Superior temporal gyrus (tissue), 1 donor: ENCODE data around the gene CD2BP2.

ENCODE experiments used
- DNase-seq: peaks from one replicate; pipeline ENCODE4 v3.0.0-alpha.2; 2016; ENCODE audit errors: extremely low spot score

The CD2BP2 gene

DNA sequence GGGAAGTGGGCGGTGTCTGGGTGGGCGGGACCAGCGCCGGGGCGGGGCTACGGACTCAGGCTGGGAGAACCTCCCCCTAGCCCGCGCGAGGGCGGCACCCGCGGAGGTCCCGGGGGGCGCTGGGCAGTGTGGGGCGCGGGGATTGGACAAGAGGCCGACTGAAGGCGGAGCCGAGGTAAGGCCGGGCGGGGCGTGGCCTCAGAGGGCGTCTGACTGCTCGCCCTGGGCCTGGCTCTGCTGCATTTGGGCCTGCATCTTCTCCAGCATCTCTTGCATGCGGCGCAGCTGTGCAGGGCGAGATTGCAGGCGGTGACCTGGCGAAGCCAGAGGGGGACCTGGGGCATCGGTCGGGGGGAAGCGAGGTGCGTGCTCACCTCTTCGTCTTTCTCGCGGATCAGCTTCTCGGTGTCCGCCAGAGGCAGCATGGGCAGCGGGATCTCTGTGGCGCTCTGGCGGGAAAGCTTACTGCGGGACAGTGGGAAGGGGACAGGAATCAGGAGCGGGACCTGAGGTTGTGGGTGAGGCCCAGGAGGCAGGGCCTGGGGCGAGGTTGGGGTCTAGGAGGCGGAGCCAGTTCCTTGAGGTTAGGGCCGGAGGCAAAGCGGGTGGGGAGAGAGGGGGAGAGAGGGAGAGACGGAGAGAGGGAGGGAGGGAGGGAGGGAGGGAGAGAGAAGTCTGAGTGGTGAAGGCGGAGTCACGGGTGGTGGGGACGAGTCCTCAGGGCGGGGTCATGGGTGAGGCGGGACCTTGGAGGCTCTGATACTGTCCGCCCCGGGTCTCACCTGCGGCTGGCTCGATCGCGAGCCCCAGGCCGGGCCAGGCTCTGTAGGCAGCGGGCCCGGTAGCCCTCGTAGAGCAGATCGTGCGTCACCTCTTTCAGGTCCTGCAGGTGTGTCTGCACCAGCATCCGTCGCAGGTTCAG is 23.4 kb upstream of the CD2BP2 start:
- peak; percentile 98 for DNase-seq

- DNase-seq: peak; percentile 94
Observed at GRCh38 chr16:30377812-30378235, 22.7 kb upstream of the CD2BP2 start.

DNA sequence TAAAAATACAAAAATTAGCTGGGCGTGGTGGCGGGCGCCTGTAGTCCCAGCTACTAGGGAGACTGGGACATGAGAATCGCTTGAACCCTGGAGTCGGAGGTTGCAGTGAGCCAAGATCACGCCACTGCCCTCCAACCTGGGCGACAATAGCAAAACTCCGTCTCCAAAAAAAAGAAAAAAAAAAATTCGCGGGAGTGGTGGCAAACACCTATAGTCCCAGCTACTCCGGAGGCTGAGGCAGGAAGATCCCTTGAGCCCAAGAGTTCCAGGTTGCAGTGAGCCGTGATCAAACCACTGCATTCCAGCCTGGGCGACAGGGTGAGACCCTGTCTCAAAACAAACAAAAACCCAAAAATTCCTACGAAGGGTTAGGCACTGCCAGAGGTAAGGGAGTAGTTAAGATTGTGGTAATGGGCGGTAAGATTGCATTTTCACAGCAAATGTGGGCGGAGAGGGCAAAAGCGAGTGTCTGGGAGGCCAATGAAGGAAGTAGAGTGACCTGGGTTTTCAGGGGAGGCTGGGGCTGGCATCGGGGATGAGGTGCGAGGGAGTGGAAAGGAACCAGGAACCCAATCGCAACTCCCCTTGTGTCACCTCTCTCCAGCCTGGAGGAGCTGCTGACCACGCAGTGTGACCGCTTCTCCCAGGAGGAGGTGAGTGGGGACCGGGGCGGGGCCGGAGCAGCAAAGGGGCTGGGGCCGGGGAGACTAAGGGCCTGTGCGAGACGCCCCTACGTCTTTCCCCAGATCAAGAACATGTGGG is 22.1 kb upstream of the CD2BP2 start:
- no peak for DNase-seq

- DNase-seq: no peak
Observed at GRCh38 chr16:30376461-30376902, 21.4 kb upstream of the CD2BP2 start.

DNA sequence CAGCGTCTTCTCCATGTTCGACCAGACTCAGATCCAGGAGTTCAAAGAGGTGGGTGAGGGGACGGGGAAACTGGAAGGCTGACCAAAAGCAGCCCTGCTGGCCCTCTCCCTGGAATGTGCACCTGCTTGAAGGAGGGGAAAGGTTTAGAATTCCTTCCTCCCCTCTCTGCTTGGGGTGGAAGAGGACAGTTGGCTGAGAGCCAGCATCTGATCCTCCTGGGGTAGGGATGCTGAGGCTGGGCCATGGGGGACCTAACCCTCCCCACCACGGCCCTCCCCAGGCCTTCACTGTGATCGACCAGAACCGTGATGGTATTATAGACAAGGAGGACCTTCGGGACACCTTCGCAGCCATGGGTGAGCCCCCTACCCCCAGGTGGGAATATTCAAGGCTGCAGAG is 20.8 kb upstream of the CD2BP2 start:
- no peak for DNase-seq

DNA sequence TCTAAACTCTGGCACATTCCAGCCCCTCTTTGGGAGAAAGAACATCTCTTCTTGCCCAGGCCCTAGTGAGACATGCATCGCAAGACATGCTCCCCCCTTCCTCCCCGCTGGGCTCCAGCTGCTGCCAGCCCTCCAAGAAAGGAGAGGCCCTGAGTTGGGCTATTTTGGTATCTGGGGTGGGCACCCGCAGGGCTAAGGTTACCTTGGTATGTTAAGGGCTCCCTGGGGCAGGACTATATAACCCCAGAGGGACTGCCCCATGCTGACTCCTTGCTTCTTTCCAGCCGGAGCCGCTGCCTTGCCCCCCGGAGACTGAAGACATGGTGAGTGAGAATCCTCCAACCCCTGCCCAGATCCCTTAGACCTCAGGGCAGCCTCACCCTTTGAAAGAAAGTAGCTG is 19.4 kb upstream of the CD2BP2 start, which contains the start of gene MYL11:
Gene MYL11 (plus strand): TSS at position 265 of the 400 bp plus-strand sequence. CDS start 56 bp downstream, at position 321.
- DNase-seq: no peak

DNA sequence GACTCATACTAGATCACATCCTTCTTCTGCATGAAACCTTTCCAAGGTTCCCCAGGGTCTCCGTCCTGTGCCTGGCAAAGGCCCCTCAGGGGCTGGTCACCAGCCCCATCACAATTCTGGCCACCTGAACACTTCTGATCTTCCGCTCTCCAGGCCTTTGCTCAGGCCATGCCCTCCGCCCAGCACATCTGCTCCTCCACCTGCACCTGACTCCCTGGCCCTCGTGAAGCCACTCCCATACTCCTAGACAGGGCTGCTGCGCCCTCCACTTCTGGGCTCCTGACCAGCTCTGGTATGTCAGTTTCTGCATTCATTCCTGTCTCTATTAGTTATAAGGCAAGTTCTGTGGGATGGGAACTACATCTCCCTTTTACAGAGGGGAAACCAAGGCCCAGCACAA is 17.6 kb upstream of the CD2BP2 start:
- no peak for DNase-seq

- DNase-seq: no peak
Observed at GRCh38 chr16:30372038-30372712, 17.1 kb upstream of the CD2BP2 start.

DNA sequence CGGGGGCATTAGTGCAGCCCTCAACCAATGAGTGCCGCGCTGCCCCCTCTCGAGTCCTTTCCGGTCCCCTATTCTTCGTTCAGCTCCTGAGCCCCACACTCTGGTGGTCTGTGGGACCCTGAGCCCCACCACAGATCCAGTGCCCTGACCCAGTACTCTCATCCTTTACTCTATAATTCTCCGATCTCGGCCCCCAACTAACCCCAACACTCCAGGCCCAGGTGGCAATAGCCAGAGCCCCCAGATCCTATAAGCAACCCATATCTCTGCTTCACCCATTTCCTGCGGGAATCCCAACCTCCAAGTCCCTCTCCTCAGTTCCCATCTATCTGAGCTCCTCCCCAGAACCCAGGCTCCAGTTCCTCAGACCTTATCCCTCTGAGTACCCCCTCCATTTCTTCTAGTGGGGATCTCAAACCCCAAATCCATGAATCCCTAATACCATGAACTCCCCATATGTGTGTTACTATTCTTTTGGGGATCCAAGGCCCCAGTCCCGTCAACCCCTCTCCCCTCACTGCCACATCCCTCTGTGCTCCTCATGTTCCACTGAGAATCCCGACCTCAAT is 16.2 kb upstream of the CD2BP2 start:
- no peak for DNase-seq

DNA sequence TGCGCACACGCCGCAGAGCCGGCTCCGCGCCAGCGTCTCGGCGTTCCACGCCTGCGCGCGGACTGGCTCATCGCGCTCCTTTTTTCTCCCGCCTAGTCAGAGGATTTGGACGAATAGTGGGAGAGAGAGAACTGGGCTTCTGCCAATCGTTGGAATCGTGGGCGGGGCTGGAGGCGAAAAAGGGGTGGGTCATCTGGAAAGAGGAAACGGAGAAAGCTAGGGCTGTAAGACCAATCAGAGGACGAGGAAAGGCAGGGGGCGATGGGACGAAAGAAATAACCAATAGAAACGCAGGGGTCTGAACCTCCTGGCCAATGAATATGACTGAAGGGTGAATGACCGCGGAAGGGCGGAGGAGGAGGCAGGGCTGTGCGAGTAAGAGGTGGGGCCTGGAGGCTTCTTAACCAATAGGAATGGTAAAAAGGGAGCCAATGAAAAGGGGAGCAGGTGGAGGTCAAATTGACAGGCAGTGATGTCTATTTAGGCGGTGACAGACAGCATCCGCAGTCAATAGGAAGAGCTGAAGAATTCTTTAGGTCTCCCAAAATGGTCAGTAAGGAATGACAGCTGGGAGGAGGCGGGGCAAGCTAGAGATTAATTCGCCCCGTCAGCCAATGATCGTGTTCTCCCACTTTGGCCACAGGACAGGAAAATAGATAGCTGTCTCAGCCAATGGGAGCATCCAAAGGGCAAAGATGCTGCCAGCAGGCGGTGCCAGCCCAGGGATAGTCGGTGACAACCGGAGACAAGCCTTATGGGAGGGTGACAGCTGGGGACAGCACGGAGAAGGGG is 15.5 kb upstream of the CD2BP2 start, which contains the start of gene TBC1D10B:
Gene TBC1D10B (minus strand): TSS at position 39 of the 792 bp plus-strand sequence. CDS start 311 bp downstream, outside the sequence.
- DNase-seq: peak; percentile 100

DNA sequence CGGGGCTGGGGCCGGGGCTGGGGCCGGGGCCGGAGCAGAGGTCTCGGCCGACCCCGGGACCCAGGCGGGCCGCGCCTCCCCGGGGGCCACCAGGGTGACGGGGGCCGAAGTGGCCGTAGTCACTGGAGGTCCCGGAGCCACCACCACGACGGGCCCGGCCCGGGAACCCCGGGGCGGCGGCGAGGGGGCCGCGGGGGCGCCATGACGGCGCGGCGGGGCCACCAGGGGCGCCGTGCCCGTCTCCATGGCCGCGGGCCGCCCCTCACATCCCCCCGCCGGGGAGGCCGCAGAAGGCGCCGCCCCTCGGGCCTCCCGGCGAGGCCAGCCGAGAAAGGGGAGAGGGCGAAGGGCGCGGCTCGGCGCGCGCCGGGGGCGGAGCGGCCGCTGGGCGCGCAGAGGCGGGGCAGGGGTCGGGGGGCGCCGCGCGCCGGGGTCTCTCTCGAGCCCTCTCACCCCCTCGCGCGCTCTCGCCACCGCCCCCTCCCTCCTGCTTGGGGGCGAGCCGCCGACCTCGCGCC is 14.9 kb upstream of the CD2BP2 start:
- DNase-seq: no peak

DNA sequence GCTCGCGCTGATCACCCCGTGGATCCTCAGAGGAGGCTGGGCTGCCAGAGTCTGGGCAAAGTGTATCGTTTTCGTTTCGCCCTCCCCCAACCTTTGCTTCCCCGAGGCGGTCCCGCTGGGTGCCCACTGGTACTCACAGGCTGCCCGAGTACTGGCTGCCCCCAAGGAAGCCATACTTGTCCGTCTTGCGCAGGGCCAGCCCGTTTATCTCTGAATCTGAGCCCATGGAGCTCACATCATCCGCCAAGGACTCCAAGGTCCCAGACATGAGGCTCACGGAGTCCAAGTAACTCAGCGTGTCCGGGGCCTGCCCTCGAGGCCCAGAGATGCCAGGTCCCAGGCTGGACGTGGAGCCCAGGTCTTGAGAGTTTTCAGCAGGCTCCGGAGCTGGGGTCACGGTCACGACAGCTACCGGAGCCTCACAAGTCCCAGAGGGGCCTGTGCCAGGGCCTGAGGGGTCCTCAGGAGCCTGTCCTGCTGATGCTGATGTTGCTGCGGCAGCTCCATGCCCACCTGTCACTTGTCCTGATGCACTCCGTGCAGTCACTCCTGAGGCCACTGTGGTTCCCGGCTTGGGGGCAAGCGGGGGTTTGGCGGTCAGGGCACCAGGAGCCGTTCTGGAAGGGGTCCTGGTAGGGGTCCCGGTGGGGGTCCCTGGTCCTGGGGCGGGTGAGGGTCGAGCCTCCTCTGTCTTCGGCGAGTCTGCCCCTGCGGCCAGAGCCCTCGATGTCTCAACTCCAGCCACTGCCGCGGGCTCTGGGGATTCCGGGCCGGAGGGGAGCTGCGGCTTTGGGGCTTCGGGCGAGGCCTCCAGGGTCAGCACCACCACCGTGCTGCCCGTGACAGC is 14.2 kb upstream of the CD2BP2 start:
- DNase-seq: no peak

DNA sequence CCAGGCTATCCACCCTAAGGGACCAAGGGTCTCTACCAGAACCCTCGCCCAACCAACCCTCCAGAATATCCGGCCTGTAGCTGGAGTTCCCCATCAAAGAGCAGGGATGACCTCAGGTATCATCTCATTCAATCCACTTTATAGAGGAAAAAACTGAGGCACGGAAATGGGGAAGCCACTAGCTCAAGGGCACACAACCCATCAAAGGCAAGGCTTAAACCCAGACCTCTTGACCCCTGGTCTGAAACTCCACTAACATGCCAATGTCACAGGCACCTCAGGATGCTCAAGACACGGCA is 13.6 kb upstream of the CD2BP2 start:
- DNase-seq: no peak

- no peak for DNase-seq
Observed at GRCh38 chr16:30368122-30368791, 13.1 kb upstream of the CD2BP2 start.

GRCh38 chr16:30367349-30368009 is 12.4 kb upstream of the CD2BP2 start:
- no peak for DNase-seq

- DNase-seq: no peak
Observed at GRCh38 chr16:30366511-30366910, 11.4 kb upstream of the CD2BP2 start.

GRCh38 chr16:30365200-30365599 is 10.1 kb upstream of the CD2BP2 start:
- no peak for DNase-seq

DNA sequence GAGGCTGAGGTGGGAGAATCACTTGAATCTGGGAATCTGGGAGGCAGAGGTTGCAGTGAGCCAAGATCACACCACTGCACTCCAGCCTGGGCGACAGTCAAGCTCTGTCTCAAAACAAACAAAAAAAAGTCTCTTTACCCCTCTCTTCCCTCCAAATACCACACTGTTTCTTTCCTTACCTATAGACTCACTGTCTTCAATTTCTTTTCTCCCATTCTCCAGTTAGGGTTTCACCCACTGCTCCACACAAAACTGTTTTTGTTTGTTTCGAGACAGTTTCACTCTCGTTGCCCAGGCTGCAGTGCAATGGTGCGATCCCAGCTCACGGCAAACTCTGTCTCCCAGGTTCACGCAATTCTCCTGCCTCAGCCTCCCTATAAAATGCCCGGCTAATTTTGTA is 6.1 kb upstream of the CD2BP2 start:
- no peak for DNase-seq

- DNase-seq: no peak
Observed at GRCh38 chr16:30359871-30360170, 4.7 kb upstream of the CD2BP2 start.
